ENCODE results near the gene YWHAG. TPM values are rescaled to one million over a fixed set of nuclear protein-coding genes. Genes with fewer than 3 reads are reported as not detected.
A peak's percentile ranks its signal among the peaks of the same experiment; 100 is the strongest.

YWHAG gene
- total RNA-seq, 1 experiment from 2014 or later, result 192 TPM

- TF ChIP-seq SP1 (CRISPR knock-in tag; conservative IDR thresholded peaks at IDR 0.05) (no peak; the same call in none of the 2 replicates), CREB1 (CRISPR knock-in tag; IDR thresholded peaks at IDR 0.05) (no peak), RELA (CRISPR knock-in tag; IDR thresholded peaks at IDR 0.05; ENCODE audit: borderline replicate concordance) (peak; percentile 83; the same call in 1 of the 2 replicates), SMAD3 (CRISPR knock-in tag; IDR thresholded peaks at IDR 0.05; ENCODE audit: borderline replicate concordance) (peak; percentile 33; the same call in 1 of the 2 replicates), PRDM15 (CRISPR knock-in tag; IDR thresholded peaks at IDR 0.05) (peak; percentile 40; the same call in 1 of the 2 replicates), HMGXB4 (CRISPR knock-in tag; IDR thresholded peaks at IDR 0.05) (peak; percentile 66; the same call in 1 of the 2 replicates), PRRX2 (CRISPR knock-in tag; IDR thresholded peaks at IDR 0.05) (peak; percentile 76; the same call in 1 of the 2 replicates), USF1 (CRISPR knock-in tag; IDR thresholded peaks at IDR 0.05) (0 out of 2 replicates have a peak, but pooled peaks have one; percentile 18), FOXP1 (CRISPR knock-in tag; IDR thresholded peaks at IDR 0.05; ENCODE audit: borderline replicate concordance) (peak; percentile 68; the same call in 1 of the 2 replicates), ZBTB21 (CRISPR knock-in tag; IDR thresholded peaks at IDR 0.05; ENCODE audit: borderline replicate concordance) (no peak), NFYB (CRISPR knock-in tag; conservative IDR thresholded peaks at IDR 0.05; ENCODE audit: low read depth) (peak; percentile 83), NR3C1 (CRISPR knock-in tag; conservative IDR thresholded peaks at IDR 0.05; ENCODE audit: low read depth) (no peak), EMX1 (CRISPR knock-in tag; IDR thresholded peaks at IDR 0.05) (peak; percentile 23; the same call in 1 of the 2 replicates), OVOL2 (CRISPR knock-in tag; IDR thresholded peaks at IDR 0.05; ENCODE audit: borderline replicate concordance) (no peak), HMGA2 (CRISPR knock-in tag; IDR thresholded peaks at IDR 0.05) (no peak), MYBL2 (CRISPR knock-in tag; IDR thresholded peaks at IDR 0.05) (peak; percentile 44; the same call in 1 of the 2 replicates), FOXK1 (CRISPR knock-in tag; IDR thresholded peaks at IDR 0.05) (peak; percentile 74; the same call in 1 of the 2 replicates), TP53 (CRISPR knock-in tag; IDR thresholded peaks at IDR 0.05) (no peak), CREM (CRISPR knock-in tag; IDR thresholded peaks at IDR 0.05) (no peak), JUN (CRISPR knock-in tag; IDR thresholded peaks at IDR 0.05) (no peak), ERG (CRISPR knock-in tag; IDR thresholded peaks at IDR 0.05) (0 out of 2 replicates have a peak, but pooled peaks have one; percentile 35), FOXJ3 (CRISPR knock-in tag; IDR thresholded peaks at IDR 0.05; ENCODE audit: borderline replicate concordance) (no peak), ATF2 (CRISPR knock-in tag; IDR thresholded peaks at IDR 0.05; ENCODE audit: borderline replicate concordance, low read depth) (no peak)
- TF ChIP-seq, protein P1, sequence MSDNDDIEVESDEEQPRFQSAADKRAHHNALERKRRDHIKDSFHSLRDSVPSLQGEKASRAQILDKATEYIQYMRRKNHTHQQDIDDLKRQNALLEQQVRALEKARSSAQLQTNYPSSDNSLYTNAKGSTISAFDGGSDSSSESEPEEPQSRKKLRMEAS (CRISPR knock-in tag; IDR thresholded peaks at IDR 0.05), result 0 out of 2 replicates have a peak, but pooled peaks have one; percentile 10
- TF ChIP-seq, protein P2, sequence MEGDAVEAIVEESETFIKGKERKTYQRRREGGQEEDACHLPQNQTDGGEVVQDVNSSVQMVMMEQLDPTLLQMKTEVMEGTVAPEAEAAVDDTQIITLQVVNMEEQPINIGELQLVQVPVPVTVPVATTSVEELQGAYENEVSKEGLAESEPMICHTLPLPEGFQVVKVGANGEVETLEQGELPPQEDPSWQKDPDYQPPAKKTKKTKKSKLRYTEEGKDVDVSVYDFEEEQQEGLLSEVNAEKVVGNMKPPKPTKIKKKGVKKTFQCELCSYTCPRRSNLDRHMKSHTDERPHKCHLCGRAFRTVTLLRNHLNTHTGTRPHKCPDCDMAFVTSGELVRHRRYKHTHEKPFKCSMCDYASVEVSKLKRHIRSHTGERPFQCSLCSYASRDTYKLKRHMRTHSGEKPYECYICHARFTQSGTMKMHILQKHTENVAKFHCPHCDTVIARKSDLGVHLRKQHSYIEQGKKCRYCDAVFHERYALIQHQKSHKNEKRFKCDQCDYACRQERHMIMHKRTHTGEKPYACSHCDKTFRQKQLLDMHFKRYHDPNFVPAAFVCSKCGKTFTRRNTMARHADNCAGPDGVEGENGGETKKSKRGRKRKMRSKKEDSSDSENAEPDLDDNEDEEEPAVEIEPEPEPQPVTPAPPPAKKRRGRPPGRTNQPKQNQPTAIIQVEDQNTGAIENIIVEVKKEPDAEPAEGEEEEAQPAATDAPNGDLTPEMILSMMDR (IDR thresholded peaks at IDR 0.05), result no peak
- TF ChIP-seq, protein P3, sequence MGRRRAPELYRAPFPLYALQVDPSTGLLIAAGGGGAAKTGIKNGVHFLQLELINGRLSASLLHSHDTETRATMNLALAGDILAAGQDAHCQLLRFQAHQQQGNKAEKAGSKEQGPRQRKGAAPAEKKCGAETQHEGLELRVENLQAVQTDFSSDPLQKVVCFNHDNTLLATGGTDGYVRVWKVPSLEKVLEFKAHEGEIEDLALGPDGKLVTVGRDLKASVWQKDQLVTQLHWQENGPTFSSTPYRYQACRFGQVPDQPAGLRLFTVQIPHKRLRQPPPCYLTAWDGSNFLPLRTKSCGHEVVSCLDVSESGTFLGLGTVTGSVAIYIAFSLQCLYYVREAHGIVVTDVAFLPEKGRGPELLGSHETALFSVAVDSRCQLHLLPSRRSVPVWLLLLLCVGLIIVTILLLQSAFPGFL (CRISPR knock-in tag; IDR thresholded peaks at IDR 0.05; ENCODE audit: borderline replicate concordance), result no peak
These were observed 40.9 kb downstream of the YWHAG start (continued) for GRCh38 chr7:76317782-76318487.
